ENCODE data around the gene NHLRC4.

The NHLRC4 gene

GRCh38 chr16:531494-532125 lies 35.2 kb upstream of the NHLRC4 start:
- no peak for DNase-seq

GRCh38 chr16:533391-534123 lies 33.2 kb upstream of the NHLRC4 start:
- DNase-seq, result no peak

- no peak for DNase-seq
Observed at GRCh38 chr16:534135-534534, 32.7 kb upstream of the NHLRC4 start.

GRCh38 chr16:534856-535445 lies 31.9 kb upstream of the NHLRC4 start:
- no peak for DNase-seq

GRCh38 chr16:535446-536405 lies 31.1 kb upstream of the NHLRC4 start:
- DNase-seq, result no peak

GRCh38 chr16:536746-537145 lies 30.1 kb upstream of the NHLRC4 start:
- no peak for DNase-seq

- DNase-seq, result no peak
Observed at GRCh38 chr16:537415-538335, 29.1 kb upstream of the NHLRC4 start.

GRCh38 chr16:539901-540530 lies 26.8 kb upstream of the NHLRC4 start:
- DNase-seq, result no peak

GRCh38 chr16:540645-541340 lies 26.0 kb upstream of the NHLRC4 start:
- no peak for DNase-seq

GRCh38 chr16:543301-544164 lies 23.3 kb upstream of the NHLRC4 start:
- no peak for DNase-seq

GRCh38 chr16:544517-544916 lies 22.3 kb upstream of the NHLRC4 start:
- DNase-seq, result no peak

GRCh38 chr16:546909-547770 lies 19.7 kb upstream of the NHLRC4 start:
- peak; percentile 66 for DNase-seq

- DNase-seq, result no peak
Observed at GRCh38 chr16:548586-548985, 18.2 kb upstream of the NHLRC4 start.

- DNase-seq, result no peak
Observed at GRCh38 chr16:549544-550263, 17.1 kb upstream of the NHLRC4 start.

GRCh38 chr16:551210-551609 lies 15.6 kb upstream of the NHLRC4 start:
- DNase-seq, result no peak

GRCh38 chr16:552171-552570 lies 14.6 kb upstream of the NHLRC4 start:
- DNase-seq, result no peak

- DNase-seq, result no peak
Observed at GRCh38 chr16:553601-554296, 13.1 kb upstream of the NHLRC4 start.

- no peak for DNase-seq
Observed at GRCh38 chr16:554297-554621, 12.5 kb upstream of the NHLRC4 start.
